ENCODE data around the gene MRPL57.
"Not testable (repeated sequence)": the region's sequence is repeated elsewhere in the genome, so short reads cannot be mapped to it uniquely, and the experiment has no call there.

The MRPL57 gene

GRCh38 chr13:21148557-21149258 is 27.8 kb upstream of the MRPL57 start:
- H3K27ac ChIP-seq (ENCODE audit: low read depth, low read length, severe bottlenecking) = no peak overlapping the region
- H3K9me3 ChIP-seq (ENCODE audit: control insufficient read depth, low read length) = no peaks in the 10 kb centered on the region
- H3K36me3 ChIP-seq (ENCODE audit: control insufficient read depth, insufficient read depth, low read length) = peaks cover 53% of the 10 kb centered on the region
- H3K4me1 ChIP-seq (ENCODE audit: control insufficient read depth, insufficient read depth, low read length, poor library complexity, severe bottlenecking) = peaks cover 3% of the 10 kb centered on the region
- 86 to 96% methylated on average over 2 to 4 of the region's 5 CpGs for WGBS, 2 experiments (ENCODE audit: insufficient coverage in 2 of 2)
- H3K4me3 ChIP-seq (ENCODE audit: extremely low read depth, insufficient read depth, low read length, poor library complexity, severe bottlenecking) = no peak overlapping the region

DNA sequence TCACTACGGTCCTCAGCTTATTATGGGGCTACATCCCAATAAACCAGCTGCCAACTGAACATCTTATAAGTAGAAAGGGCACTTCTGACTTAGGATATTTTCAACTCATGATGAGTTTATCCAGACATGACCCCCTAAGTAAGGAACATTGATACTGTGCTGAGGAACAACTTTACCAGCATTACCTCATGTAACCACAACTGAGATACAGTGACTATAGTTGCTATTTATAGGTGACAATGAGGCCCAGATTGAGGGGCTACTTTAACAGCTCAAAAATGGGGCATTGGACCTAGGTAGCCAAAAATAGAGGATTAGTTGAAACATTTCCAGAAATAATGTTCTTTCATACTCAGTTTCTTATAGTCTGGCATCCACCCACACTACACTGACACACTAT is 26.9 kb upstream of the MRPL57 start:
- Histone ChIP-seq H3K36me3 (ENCODE audit: control insufficient read depth, insufficient read depth, low read length) (peaks cover 52% of the 10 kb centered on the region), H3K9me3 (ENCODE audit: control insufficient read depth, low read length) (no peaks in the 10 kb centered on the region), H3K4me1 (ENCODE audit: control insufficient read depth, insufficient read depth, low read length, poor library complexity, severe bottlenecking) (peaks cover 3% of the 10 kb centered on the region), H3K4me3 (ENCODE audit: extremely low read depth, insufficient read depth, low read length, poor library complexity, severe bottlenecking) (no peak overlapping the region), H3K27ac (ENCODE audit: low read depth, low read length, severe bottlenecking) (no peak overlapping the region)
- 100% methylated on average over 1 of the region's 1 CpG; no CpG with 5 or more reads in 1 of the 2 experiments for WGBS, 2 experiments (ENCODE audit: insufficient coverage in 2 of 2)

DNA sequence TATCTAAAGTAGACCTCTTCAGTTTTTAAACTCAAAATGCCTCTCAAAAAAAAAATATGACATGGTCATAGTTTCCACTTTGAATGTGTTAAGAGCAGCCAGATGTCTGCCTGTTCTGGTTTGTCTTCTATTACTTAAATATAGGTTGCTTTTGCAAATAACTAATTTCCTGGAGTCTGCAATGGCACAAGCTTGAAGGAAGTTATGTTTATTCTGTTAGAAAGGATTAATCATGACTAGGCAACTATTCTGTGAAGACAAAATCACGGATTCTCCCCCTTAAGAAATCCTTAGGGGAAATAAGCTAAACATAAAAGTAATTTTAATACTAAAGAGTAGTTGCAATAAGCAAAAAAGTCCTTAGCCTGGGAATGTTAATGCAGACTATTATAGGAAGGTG is 26.4 kb upstream of the MRPL57 start:
- peak overlapping the region; percentile 2 for H3K27ac ChIP-seq (ENCODE audit: low read depth, low read length, severe bottlenecking)
- peaks cover 52% of the 10 kb centered on the region for H3K36me3 ChIP-seq (ENCODE audit: control insufficient read depth, insufficient read depth, low read length)
- no peak overlapping the region for H3K4me3 ChIP-seq (ENCODE audit: extremely low read depth, insufficient read depth, low read length, poor library complexity, severe bottlenecking)
- no peaks in the 10 kb centered on the region for H3K9me3 ChIP-seq (ENCODE audit: control insufficient read depth, low read length)
- WGBS, 2 experiments (ENCODE audit: insufficient coverage in 2 of 2) = no CpG with 5 or more reads among the region's 1 CpG
- peaks cover 3% of the 10 kb centered on the region for H3K4me1 ChIP-seq (ENCODE audit: control insufficient read depth, insufficient read depth, low read length, poor library complexity, severe bottlenecking)

GRCh38 chr13:21152251-21152899 is 24.1 kb upstream of the MRPL57 start:
- Histone ChIP-seq H3K9me3 (ENCODE audit: control insufficient read depth, low read length) (no peaks in the 10 kb centered on the region), H3K4me1 (ENCODE audit: control insufficient read depth, insufficient read depth, low read length, poor library complexity, severe bottlenecking) (peaks cover 3% of the 10 kb centered on the region), H3K36me3 (ENCODE audit: control insufficient read depth, insufficient read depth, low read length) (peaks cover 45% of the 10 kb centered on the region), H3K4me3 (ENCODE audit: extremely low read depth, insufficient read depth, low read length, poor library complexity, severe bottlenecking) (no peak overlapping the region), H3K27ac (ENCODE audit: low read depth, low read length, severe bottlenecking) (no peak overlapping the region)
- 84 to 92% methylated on average over 6 to 8 of the region's 8 CpGs for WGBS, 2 experiments (ENCODE audit: insufficient coverage in 2 of 2)

GRCh38 chr13:21164631-21165030 is 11.8 kb upstream of the MRPL57 start:
- Histone ChIP-seq H3K27ac (ENCODE audit: low read depth, low read length, severe bottlenecking) (no peak overlapping the region), H3K9me3 (ENCODE audit: control insufficient read depth, low read length) (no peaks in the 10 kb centered on the region), H3K4me3 (ENCODE audit: extremely low read depth, insufficient read depth, low read length, poor library complexity, severe bottlenecking) (no peak overlapping the region), H3K36me3 (ENCODE audit: control insufficient read depth, insufficient read depth, low read length) (peaks cover 64% of the 10 kb centered on the region), H3K4me1 (ENCODE audit: control insufficient read depth, insufficient read depth, low read length, poor library complexity, severe bottlenecking) (no peaks in the 10 kb centered on the region)
- 100% methylated on average over 2 of the region's 4 CpGs; no CpG with 5 or more reads in 1 of the 2 experiments for WGBS, 2 experiments (ENCODE audit: insufficient coverage in 2 of 2)

DNA sequence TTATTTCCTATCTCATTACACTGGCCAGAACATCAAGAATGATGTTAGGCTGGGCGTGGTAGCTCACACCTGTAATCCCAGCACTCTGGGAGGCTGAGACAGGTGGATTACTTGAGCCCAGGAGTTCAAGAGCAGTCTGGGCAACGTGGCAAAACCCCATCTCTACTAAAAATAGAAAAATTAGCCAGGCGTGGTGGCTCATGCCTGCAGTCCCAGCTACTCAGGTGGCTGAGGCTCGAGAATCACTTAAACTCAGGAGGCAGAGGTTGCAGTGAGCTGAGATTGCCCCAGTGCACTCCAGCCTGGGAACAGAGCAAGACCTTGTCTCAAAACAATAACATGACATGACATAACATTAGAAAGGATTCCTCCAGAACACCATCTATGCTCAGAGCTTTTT is 10.9 kb upstream of the MRPL57 start:
- not testable (repeated sequence) for H3K4me3 ChIP-seq (ENCODE audit: extremely low read depth, insufficient read depth, low read length, poor library complexity, severe bottlenecking); H3K27ac ChIP-seq (ENCODE audit: low read depth, low read length, severe bottlenecking); H3K4me1 ChIP-seq (ENCODE audit: control insufficient read depth, insufficient read depth, low read length, poor library complexity, severe bottlenecking); H3K9me3 ChIP-seq (ENCODE audit: control insufficient read depth, low read length)
- WGBS, 2 experiments (ENCODE audit: insufficient coverage in 2 of 2) = 79 to 100% methylated on average over 4 of the region's 4 CpGs
- peaks cover 72% of the 10 kb centered on the region for H3K36me3 ChIP-seq (ENCODE audit: control insufficient read depth, insufficient read depth, low read length)

DNA sequence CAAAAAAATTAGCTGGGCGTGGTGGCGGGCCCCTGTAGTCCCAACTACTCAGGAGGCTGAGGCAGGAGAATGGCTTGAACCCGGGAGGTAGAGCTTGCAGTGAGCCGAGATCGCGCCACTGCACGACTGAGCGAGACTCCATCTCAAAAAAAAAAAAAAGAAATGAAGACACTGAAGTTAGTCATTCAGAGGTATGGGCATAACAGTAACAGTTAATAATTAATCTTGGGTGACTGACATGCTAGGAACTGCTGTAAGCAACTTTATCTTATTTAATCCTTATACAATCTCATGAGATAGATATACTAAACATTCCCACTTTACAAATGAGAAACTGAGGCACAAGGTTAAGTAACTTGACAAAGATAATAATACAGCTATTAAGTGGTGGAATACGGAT is 5.0 kb upstream of the MRPL57 start:
- peaks cover 43% of the 10 kb centered on the region for H3K36me3 ChIP-seq (ENCODE audit: control insufficient read depth, insufficient read depth, low read length)
- H3K27ac ChIP-seq (ENCODE audit: low read depth, low read length, severe bottlenecking) = no peak overlapping the region
- no peak overlapping the region for H3K4me3 ChIP-seq (ENCODE audit: extremely low read depth, insufficient read depth, low read length, poor library complexity, severe bottlenecking)
- no peaks in the 10 kb centered on the region for H3K9me3 ChIP-seq (ENCODE audit: control insufficient read depth, low read length)
- no peaks in the 10 kb centered on the region for H3K4me1 ChIP-seq (ENCODE audit: control insufficient read depth, insufficient read depth, low read length, poor library complexity, severe bottlenecking)
- WGBS, 2 experiments (ENCODE audit: insufficient coverage in 2 of 2) = 100% methylated on average over 3 of the region's 9 CpGs; no CpG with 5 or more reads in 1 of the 2 experiments

DNA sequence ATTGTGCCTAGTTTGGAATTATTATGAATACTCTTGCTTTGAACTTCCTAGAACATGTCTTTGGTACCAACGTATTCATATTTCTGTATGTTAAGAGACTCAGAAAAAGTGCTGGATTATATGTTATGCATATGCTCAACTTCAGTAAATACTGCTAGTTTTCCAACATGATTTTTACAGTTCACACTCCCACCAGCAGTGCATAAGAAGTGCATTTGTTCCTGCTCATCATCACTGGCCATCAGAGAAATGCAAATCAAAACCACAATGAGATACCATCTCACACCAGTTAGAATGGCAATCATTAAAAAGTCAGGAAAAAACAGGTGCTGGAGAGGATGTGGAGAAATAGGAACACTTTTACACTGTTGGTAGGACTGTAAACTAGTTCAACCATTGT is 2.7 kb upstream of the MRPL57 start:
- no CpG with 5 or more reads among the region's 1 CpG for WGBS, 2 experiments (ENCODE audit: insufficient coverage in 2 of 2)
- H3K4me3 ChIP-seq (ENCODE audit: extremely low read depth, insufficient read depth, low read length, poor library complexity, severe bottlenecking); H3K27ac ChIP-seq (ENCODE audit: low read depth, low read length, severe bottlenecking); H3K9me3 ChIP-seq (ENCODE audit: control insufficient read depth, low read length); H3K4me1 ChIP-seq (ENCODE audit: control insufficient read depth, insufficient read depth, low read length, poor library complexity, severe bottlenecking): not testable (repeated sequence)
- H3K36me3 ChIP-seq (ENCODE audit: control insufficient read depth, insufficient read depth, low read length) = peaks cover 38% of the 10 kb centered on the region

DNA sequence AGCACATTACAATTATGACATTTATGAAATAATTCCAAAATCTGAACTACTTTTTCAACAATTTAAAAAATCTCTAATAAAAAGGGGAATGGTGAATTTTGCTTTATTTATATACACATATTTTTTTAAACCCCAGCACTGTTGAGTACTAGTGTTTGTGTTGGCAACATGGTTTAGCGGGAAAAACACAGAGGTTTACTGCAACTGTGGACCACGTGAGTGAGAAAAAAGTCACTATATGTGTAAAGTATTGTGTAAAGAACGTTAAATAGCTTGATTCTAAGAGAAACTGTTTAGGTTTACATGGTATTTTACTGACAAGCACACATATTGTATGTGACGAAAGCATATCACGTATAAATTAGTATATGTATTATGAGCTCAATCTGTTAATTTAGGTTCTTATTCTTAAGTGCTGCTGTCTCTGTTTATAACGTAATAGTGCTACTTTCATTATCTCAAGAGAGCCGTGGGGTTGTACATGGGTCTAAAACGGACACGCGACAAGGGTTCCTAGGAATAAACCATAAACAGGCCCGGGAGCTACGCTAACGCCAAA is 723 bp upstream of the MRPL57 start:
- peaks cover 18% of the 10 kb centered on the region for H3K36me3 ChIP-seq (ENCODE audit: control insufficient read depth, insufficient read depth, low read length)
- H3K4me1 ChIP-seq (ENCODE audit: control insufficient read depth, insufficient read depth, low read length, poor library complexity, severe bottlenecking) = peaks cover 5% of the 10 kb centered on the region
- 3 to 6% methylated on average over 10 of the region's 13 CpGs for WGBS, 2 experiments (ENCODE audit: insufficient coverage in 2 of 2)
- H3K27ac ChIP-seq (ENCODE audit: low read depth, low read length, severe bottlenecking) = peak overlapping the region; percentile 91
- H3K4me3 ChIP-seq (ENCODE audit: extremely low read depth, insufficient read depth, low read length, poor library complexity, severe bottlenecking) = peak overlapping the region; percentile 76
- H3K9me3 ChIP-seq (ENCODE audit: control insufficient read depth, low read length) = no peaks in the 10 kb centered on the region

- H3K9me3 ChIP-seq (ENCODE audit: control insufficient read depth, low read length) = no peaks in the 10 kb centered on the region
- H3K4me3 ChIP-seq (ENCODE audit: extremely low read depth, insufficient read depth, low read length, poor library complexity, severe bottlenecking) = peak overlapping the region; percentile 76
- peak overlapping the region; percentile 91 for H3K27ac ChIP-seq (ENCODE audit: low read depth, low read length, severe bottlenecking)
- H3K4me1 ChIP-seq (ENCODE audit: control insufficient read depth, insufficient read depth, low read length, poor library complexity, severe bottlenecking) = peaks cover 5% of the 10 kb centered on the region
- whole genome bisulfite sequencing, 2 experiments (ENCODE audit: insufficient coverage in 2 of 2) = 1 to 3% methylated on average over 24 to 25 of the region's 26 CpGs
- H3K36me3 ChIP-seq (ENCODE audit: control insufficient read depth, insufficient read depth, low read length) = peaks cover 11% of the 10 kb centered on the region
Observed at GRCh38 chr13:21176982-21177284, 475 bp downstream of the MRPL57 start.

- Histone ChIP-seq H3K36me3 (ENCODE audit: control insufficient read depth, insufficient read depth, low read length) (peaks cover 11% of the 10 kb centered on the region), H3K4me3 (ENCODE audit: extremely low read depth, insufficient read depth, low read length, poor library complexity, severe bottlenecking) (no peak overlapping the region), H3K27ac (ENCODE audit: low read depth, low read length, severe bottlenecking) (no peak overlapping the region), H3K9me3 (ENCODE audit: control insufficient read depth, low read length) (no peaks in the 10 kb centered on the region), H3K4me1 (ENCODE audit: control insufficient read depth, insufficient read depth, low read length, poor library complexity, severe bottlenecking) (peaks cover 5% of the 10 kb centered on the region)
- WGBS, 2 experiments (ENCODE audit: insufficient coverage in 2 of 2) = 33 to 40% methylated on average over 1 of the region's 2 CpGs
Observed at GRCh38 chr13:21181671-21182070, 5.2 kb downstream of the MRPL57 start.
